Measurements from ENCODE around the gene CRACR2B.

DNA sequence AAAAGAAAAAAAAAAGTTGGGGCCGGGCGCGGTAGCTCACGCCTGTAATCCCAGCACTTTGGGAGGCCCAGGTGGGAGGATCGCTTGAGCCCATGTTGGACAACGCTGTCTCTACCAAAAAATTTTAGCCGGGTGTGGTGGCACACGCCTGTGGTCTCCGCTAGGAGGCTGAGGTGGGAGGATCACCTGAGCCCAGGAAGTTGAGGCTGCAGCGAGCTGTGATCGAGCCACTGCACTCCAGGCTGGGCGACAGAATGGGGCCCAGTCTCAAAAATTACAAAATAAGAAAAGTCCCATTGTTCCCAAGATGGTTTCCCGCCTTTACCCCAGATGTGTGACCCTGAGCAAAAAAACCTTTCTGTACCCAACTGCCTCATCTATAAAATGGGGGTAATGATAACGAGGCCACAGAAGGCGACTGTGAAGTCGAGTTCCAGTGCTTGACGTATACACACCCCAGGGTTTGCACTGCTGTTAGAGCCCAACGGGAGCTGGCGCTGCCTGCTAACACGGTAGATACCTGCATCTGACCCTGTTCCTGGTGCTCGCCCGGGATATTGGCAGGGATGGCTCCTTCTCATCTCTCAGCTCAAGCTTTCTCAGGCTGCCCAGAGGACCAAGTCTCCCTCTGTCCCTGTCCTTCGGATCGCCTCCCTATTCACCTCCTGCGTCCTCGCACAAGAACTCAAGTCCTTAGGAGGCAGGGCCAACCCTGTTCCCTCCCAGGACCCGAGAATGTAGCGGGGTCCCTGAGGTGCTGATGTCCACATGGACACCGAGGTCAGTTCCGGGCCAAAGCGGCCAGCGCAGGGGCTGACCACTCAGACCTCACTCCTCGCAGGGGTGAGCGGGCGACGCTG, 19.1 kb upstream of the CRACR2B start:
- no peak for TF ChIP-seq EZH2phosphoT487 (conservative IDR thresholded peaks at IDR 0.05; ENCODE audit: low read length)
- TF ChIP-seq, protein P1, sequence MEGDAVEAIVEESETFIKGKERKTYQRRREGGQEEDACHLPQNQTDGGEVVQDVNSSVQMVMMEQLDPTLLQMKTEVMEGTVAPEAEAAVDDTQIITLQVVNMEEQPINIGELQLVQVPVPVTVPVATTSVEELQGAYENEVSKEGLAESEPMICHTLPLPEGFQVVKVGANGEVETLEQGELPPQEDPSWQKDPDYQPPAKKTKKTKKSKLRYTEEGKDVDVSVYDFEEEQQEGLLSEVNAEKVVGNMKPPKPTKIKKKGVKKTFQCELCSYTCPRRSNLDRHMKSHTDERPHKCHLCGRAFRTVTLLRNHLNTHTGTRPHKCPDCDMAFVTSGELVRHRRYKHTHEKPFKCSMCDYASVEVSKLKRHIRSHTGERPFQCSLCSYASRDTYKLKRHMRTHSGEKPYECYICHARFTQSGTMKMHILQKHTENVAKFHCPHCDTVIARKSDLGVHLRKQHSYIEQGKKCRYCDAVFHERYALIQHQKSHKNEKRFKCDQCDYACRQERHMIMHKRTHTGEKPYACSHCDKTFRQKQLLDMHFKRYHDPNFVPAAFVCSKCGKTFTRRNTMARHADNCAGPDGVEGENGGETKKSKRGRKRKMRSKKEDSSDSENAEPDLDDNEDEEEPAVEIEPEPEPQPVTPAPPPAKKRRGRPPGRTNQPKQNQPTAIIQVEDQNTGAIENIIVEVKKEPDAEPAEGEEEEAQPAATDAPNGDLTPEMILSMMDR (IDR thresholded peaks at IDR 0.05; ENCODE audit: insufficient read depth, low read length, poor library complexity, severe bottlenecking) = no peak
